GM18861 (cell line): Measurements from ENCODE around the gene FABP2.
"Not testable (repeated sequence)": the region's sequence is repeated elsewhere in the genome, so short reads cannot be mapped to it uniquely, and the experiment has no call there.

ENCODE experiments used
- ATAC-seq: cut with Tn5 transposase; IDR thresholded peaks from one replicate; pipeline ENCODE4 v1.9.1; 2021; ENCODE audit not compliant: unreplicated experiment

FABP2 gene

GRCh38 chr4:119321921-119322687, at the start of gene FABP2:
TSS of gene FABP2 (minus strand) at chr4:119322138. CDS start at chr4:119322102, 36 bp downstream.
- ATAC-seq = no peak

- ATAC-seq = not testable (repeated sequence)
These were observed 49.2 kb upstream of the FABP2 start for GRCh38 chr4:119370951-119371683.

GRCh38 chr4:119370392-119370791, 48.5 kb upstream of the FABP2 start:
- ATAC-seq = peak; percentile 93

GRCh38 chr4:119366802-119367201, 44.9 kb upstream of the FABP2 start:
- not testable (repeated sequence) for ATAC-seq

- ATAC-seq = not testable (repeated sequence)
These were observed 42.3 kb upstream of the FABP2 start for GRCh38 chr4:119364203-119364602.

GRCh38 chr4:119363372-119363771, 41.4 kb upstream of the FABP2 start:
- ATAC-seq = not testable (repeated sequence)

- not testable (repeated sequence) for ATAC-seq
These were observed 40.5 kb upstream of the FABP2 start for GRCh38 chr4:119362413-119362812.

- not testable (repeated sequence) for ATAC-seq
These were observed 37.9 kb upstream of the FABP2 start for GRCh38 chr4:119359873-119360272.

- not testable (repeated sequence) for ATAC-seq
These were observed 34.9 kb upstream of the FABP2 start for GRCh38 chr4:119356796-119357195.

GRCh38 chr4:119356041-119356440, 34.1 kb upstream of the FABP2 start:
- ATAC-seq = not testable (repeated sequence)

- ATAC-seq = not testable (repeated sequence)
These were observed 31.4 kb upstream of the FABP2 start for GRCh38 chr4:119353364-119353763.

- not testable (repeated sequence) for ATAC-seq
These were observed 26.2 kb upstream of the FABP2 start for GRCh38 chr4:119348169-119348568.

GRCh38 chr4:119343293-119343692, 21.4 kb upstream of the FABP2 start:
- ATAC-seq = not testable (repeated sequence)

GRCh38 chr4:119339895-119340294, 18.0 kb upstream of the FABP2 start:
- not testable (repeated sequence) for ATAC-seq

GRCh38 chr4:119337010-119337409, 15.1 kb upstream of the FABP2 start:
- ATAC-seq = no peak

GRCh38 chr4:119336332-119336979, 14.5 kb upstream of the FABP2 start:
- not testable (repeated sequence) for ATAC-seq

- no peak for ATAC-seq
These were observed 8.1 kb upstream of the FABP2 start for GRCh38 chr4:119329835-119330620.

GRCh38 chr4:119328695-119329094, 6.8 kb upstream of the FABP2 start:
- no peak for ATAC-seq

GRCh38 chr4:119317990-119318389, 3.9 kb downstream of the FABP2 start:
- no peak for ATAC-seq

- ATAC-seq = no peak
These were observed 6.9 kb downstream of the FABP2 start for GRCh38 chr4:119315036-119315435.

- ATAC-seq = peak; percentile 75
These were observed 7.6 kb downstream of the FABP2 start for GRCh38 chr4:119314356-119314755.
